ENCODE results near the gene AUP1. TPM values are rescaled to one million over a fixed set of nuclear protein-coding genes. Genes with fewer than 3 reads are reported as not detected.

Gene AUP1
- total RNA-seq, 4 donors from 2014 or later: 164 to 264 (median 189) TPM

GRCh38 chr2:74576863-74577229, 47.3 kb upstream of the AUP1 start:
- in situ Hi-C loops (cut with MboI; ENCODE audit: low pct_ligation_motif_present in 1 of 4, low pct_unique_long_range_greater_than_20kb in 1 of 4, low sequenced_read_pairs in 3 of 4) (loop anchor here in 3 of 4 donors (5.0 to 25.0 kb wide), 2 partner anchors 75 to 90 kb away; partner anchors contain the start of genes CCDC142 (in 2 of the 3), LBX2 (in 2 of the 3) and TTC31 (in 2 of the 3)), intact Hi-C loops (cut with DNase I; ENCODE audit: low total_unique reads) (no loop called here)
- H3K36me3 ChIP-seq: no peaks in the 10 kb centered on the region
- H3K4me1 ChIP-seq: peaks cover 0 to 5% (median 0%) of the 10 kb centered on the region in 4 donors
- DNase-seq: no peak
- 14 to 25% methylated on average over 1 of the region's 1 CpG for WGBS, 2 donors (ENCODE audit: low coverage in 1 of 2)
- H3K4me3 ChIP-seq: no peak overlapping the region
- no peak for TF ChIP-seq CTCF (IDR thresholded peaks at IDR 0.05)
- no peak for TF ChIP-seq POLR2AphosphoS5 (IDR thresholded peaks at IDR 0.05)
- no peak for TF ChIP-seq EP300 (IDR thresholded peaks at IDR 0.05; ENCODE audit: low read depth)
- TF ChIP-seq POLR2A (IDR thresholded peaks at IDR 0.05): no peak
- H3K27ac ChIP-seq: peak overlapping the region; percentile 15 to 53 (median 36)
- H3K9me3 ChIP-seq: no peaks in the 10 kb centered on the region
- H3K27me3 ChIP-seq: no peaks in the 10 kb centered on the region

DNA sequence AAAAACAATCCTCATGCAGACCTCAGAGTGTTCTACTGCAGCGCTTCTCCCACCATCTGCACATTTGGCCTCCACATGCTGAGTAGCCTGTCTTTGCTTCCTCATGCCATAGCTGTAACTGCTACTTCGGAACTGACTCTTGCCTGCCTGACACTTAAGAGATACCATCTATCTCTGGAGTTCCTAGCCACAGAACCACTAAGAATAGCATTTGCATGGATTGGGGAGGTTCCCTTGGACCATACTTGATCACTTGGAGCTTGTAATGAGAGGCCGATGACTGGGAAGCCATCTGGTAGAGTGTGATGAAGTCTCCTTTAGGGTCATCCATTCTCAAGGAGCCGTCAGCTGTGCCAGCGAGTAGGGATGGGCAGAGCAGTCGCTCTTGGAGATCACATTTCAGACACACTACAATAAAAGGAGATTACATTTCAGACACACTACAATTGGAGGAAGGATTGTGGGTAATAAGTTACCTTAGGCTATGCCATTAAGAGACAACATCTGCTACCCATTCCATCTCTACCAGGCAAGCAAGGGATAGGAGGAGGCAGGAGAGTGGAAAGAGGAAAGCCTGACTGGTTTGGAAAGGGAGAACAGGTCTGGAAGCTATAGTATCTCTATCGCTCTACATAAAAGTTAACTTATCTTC, 46.8 kb upstream of the AUP1 start:
- DNase-seq: no peak
- Histone ChIP-seq H3K4me3 (no peak overlapping the region), H3K27me3 (no peaks in the 10 kb centered on the region), H3K27ac (peak overlapping the region in 3 of 4 donors; percentile 26 to 53 (median 44)), H3K36me3 (no peaks in the 10 kb centered on the region), H3K4me1 (peaks cover 0 to 5% (median 0%) of the 10 kb centered on the region in 4 donors), H3K9me3 (no peaks in the 10 kb centered on the region)
- in situ Hi-C loops (cut with MboI; ENCODE audit: low pct_ligation_motif_present in 1 of 4, low pct_unique_long_range_greater_than_20kb in 1 of 4, low sequenced_read_pairs in 3 of 4) (loop anchor here in 3 of 4 donors (5.0 to 25.0 kb wide), 2 partner anchors 74 to 89 kb away; partner anchors contain the start of genes CCDC142 (in 2 of the 3), LBX2 (in 2 of the 3) and TTC31 (in 2 of the 3)), intact Hi-C loops (cut with DNase I; ENCODE audit: low total_unique reads) (no loop called here)
- TF ChIP-seq POLR2A (IDR thresholded peaks at IDR 0.05) (no peak), EP300 (IDR thresholded peaks at IDR 0.05; ENCODE audit: low read depth) (no peak), CTCF (IDR thresholded peaks at IDR 0.05) (no peak), POLR2AphosphoS5 (IDR thresholded peaks at IDR 0.05) (no peak)
- 84 to 85% methylated on average over 3 to 7 of the region's 7 CpGs for WGBS, 2 donors (ENCODE audit: low coverage in 1 of 2)

- in situ Hi-C loops (cut with MboI; ENCODE audit: low pct_ligation_motif_present in 1 of 4, low pct_unique_long_range_greater_than_20kb in 1 of 4, low sequenced_read_pairs in 3 of 4) (loop anchor here in 3 of 4 donors (5.0 to 25.0 kb wide), 2 partner anchors 73 to 88 kb away; partner anchors contain the start of genes CCDC142 (in 2 of the 3), LBX2 (in 2 of the 3) and TTC31 (in 2 of the 3)), intact Hi-C loops (cut with DNase I; ENCODE audit: low total_unique reads) (no loop called here)
- no peaks in the 10 kb centered on the region for H3K36me3 ChIP-seq
- no peak overlapping the region for H3K27ac ChIP-seq
- H3K9me3 ChIP-seq: no peaks in the 10 kb centered on the region
- WGBS, 2 donors (ENCODE audit: low coverage in 1 of 2): 78 to 90% methylated on average over 4 of the region's 4 CpGs
- no peak overlapping the region for H3K4me3 ChIP-seq
- H3K4me1 ChIP-seq: peaks cover 0 to 5% (median 0%) of the 10 kb centered on the region in 4 donors
- no peak for DNase-seq
- TF ChIP-seq EP300 (IDR thresholded peaks at IDR 0.05; ENCODE audit: low read depth) (no peak), CTCF (IDR thresholded peaks at IDR 0.05) (no peak), POLR2AphosphoS5 (IDR thresholded peaks at IDR 0.05) (no peak), POLR2A (IDR thresholded peaks at IDR 0.05) (no peak)
- H3K27me3 ChIP-seq: no peaks in the 10 kb centered on the region
These were observed 45.8 kb upstream of the AUP1 start for GRCh38 chr2:74575320-74575719.

GRCh38 chr2:74573747-74574562, 44.4 kb upstream of the AUP1 start:
- Histone ChIP-seq H3K27ac (peak overlapping the region in 1 of 4 donors; percentile 1), H3K36me3 (no peaks in the 10 kb centered on the region), H3K4me3 (no peak overlapping the region), H3K27me3 (no peaks in the 10 kb centered on the region), H3K4me1 (peaks cover 0 to 5% (median 0%) of the 10 kb centered on the region in 4 donors), H3K9me3 (no peaks in the 10 kb centered on the region)
- 59 to 69% methylated on average over 3 to 7 of the region's 7 CpGs for WGBS, 2 donors (ENCODE audit: low coverage in 1 of 2)
- intact Hi-C loops (cut with DNase I; ENCODE audit: low total_unique reads) (no loop called here), in situ Hi-C loops (cut with MboI; ENCODE audit: low pct_ligation_motif_present in 1 of 4, low pct_unique_long_range_greater_than_20kb in 1 of 4, low sequenced_read_pairs in 3 of 4) (no loop called here)
- TF ChIP-seq EP300 (IDR thresholded peaks at IDR 0.05; ENCODE audit: low read depth) (no peak), POLR2A (IDR thresholded peaks at IDR 0.05) (no peak), CTCF (IDR thresholded peaks at IDR 0.05) (no peak), POLR2AphosphoS5 (IDR thresholded peaks at IDR 0.05) (no peak)
- no peak for DNase-seq

Measured in transverse colon (tissue), 4 donors.